HL-60 (cell line): ENCODE measurements around the gene ANKRD36.

Experiments used
- GABPA ChIP-seq: IDR thresholded peaks from 2 replicates; pipeline ENCODE4 v1.6.1; 2012; ENCODE audit warnings: low read depth
- POLR2AphosphoS5 ChIP-seq: IDR thresholded peaks from 2 replicates; pipeline ENCODE4 v1.6.1; 2012; ENCODE audit warnings: low read depth
- SPI1 ChIP-seq: IDR thresholded peaks from 2 replicates; pipeline ENCODE4 v1.6.1; 2012; ENCODE audit warnings: low read depth, mild to moderate bottlenecking, borderline replicate concordance
- TF ChIP-seq, protein P1 (sequence below): IDR thresholded peaks from one replicate; pipeline ENCODE4 v1.5.1; 2011; ENCODE audit warnings: low read length, control low read depth, inconsistent platforms; ENCODE audit not compliant: insufficient read depth
- TF ChIP-seq, protein P2 (sequence below): IDR thresholded peaks from 2 replicates; pipeline ENCODE4 v1.6.1; 2012; ENCODE audit warnings: low read depth; ENCODE audit not compliant: insufficient replicate concordance

DNA sequence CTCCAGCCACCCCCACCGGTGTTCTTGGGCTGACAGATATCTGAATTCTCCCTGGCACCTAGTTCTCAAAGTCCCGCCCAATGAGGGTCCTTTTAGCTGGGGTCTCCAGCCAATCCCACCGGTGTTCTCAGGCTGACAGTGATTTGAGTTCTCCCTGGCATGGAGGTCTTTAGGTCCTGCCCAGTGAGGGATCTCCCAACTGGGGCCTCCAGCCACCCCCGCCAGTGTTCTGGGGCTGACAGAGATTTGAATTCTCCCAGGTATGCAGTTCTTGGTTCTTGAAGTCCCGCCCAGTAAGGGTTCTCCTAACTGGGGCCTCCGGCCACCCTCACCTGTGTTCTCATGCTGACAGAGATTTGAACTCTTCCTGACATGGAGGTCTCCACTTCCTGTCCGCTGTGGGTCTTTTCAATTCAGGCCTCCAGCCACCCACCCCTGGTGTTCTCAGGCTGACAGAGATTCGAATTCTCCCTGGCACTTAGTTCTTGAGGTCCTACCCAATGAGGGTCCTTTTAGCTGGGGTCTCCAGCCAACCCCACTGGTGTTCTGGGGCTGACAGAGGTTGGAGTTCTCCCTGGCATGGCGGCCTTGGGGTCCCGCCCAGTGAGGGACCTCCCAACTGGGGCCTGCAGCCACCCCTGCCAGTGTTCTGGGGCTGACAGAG is 154.6 kb downstream of the ANKRD36 start:
- TF ChIP-seq POLR2AphosphoS5 (no peak), GABPA (no peak), SPI1 (no peak)
- TF ChIP-seq, protein P1, sequence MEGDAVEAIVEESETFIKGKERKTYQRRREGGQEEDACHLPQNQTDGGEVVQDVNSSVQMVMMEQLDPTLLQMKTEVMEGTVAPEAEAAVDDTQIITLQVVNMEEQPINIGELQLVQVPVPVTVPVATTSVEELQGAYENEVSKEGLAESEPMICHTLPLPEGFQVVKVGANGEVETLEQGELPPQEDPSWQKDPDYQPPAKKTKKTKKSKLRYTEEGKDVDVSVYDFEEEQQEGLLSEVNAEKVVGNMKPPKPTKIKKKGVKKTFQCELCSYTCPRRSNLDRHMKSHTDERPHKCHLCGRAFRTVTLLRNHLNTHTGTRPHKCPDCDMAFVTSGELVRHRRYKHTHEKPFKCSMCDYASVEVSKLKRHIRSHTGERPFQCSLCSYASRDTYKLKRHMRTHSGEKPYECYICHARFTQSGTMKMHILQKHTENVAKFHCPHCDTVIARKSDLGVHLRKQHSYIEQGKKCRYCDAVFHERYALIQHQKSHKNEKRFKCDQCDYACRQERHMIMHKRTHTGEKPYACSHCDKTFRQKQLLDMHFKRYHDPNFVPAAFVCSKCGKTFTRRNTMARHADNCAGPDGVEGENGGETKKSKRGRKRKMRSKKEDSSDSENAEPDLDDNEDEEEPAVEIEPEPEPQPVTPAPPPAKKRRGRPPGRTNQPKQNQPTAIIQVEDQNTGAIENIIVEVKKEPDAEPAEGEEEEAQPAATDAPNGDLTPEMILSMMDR, result no peak
- TF ChIP-seq, protein P2, sequence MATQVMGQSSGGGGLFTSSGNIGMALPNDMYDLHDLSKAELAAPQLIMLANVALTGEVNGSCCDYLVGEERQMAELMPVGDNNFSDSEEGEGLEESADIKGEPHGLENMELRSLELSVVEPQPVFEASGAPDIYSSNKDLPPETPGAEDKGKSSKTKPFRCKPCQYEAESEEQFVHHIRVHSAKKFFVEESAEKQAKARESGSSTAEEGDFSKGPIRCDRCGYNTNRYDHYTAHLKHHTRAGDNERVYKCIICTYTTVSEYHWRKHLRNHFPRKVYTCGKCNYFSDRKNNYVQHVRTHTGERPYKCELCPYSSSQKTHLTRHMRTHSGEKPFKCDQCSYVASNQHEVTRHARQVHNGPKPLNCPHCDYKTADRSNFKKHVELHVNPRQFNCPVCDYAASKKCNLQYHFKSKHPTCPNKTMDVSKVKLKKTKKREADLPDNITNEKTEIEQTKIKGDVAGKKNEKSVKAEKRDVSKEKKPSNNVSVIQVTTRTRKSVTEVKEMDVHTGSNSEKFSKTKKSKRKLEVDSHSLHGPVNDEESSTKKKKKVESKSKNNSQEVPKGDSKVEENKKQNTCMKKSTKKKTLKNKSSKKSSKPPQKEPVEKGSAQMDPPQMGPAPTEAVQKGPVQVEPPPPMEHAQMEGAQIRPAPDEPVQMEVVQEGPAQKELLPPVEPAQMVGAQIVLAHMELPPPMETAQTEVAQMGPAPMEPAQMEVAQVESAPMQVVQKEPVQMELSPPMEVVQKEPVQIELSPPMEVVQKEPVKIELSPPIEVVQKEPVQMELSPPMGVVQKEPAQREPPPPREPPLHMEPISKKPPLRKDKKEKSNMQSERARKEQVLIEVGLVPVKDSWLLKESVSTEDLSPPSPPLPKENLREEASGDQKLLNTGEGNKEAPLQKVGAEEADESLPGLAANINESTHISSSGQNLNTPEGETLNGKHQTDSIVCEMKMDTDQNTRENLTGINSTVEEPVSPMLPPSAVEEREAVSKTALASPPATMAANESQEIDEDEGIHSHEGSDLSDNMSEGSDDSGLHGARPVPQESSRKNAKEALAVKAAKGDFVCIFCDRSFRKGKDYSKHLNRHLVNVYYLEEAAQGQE, result no peak
